Measurements from ENCODE around the gene WDR70. TPM values are rescaled to one million over a fixed set of nuclear protein-coding genes. Genes with fewer than 3 reads are reported as not detected.
"Not testable (repeated sequence)": the region's sequence is repeated elsewhere in the genome, so short reads cannot be mapped to it uniquely, and the experiment has no call there.

The WDR70 gene
- total RNA-seq, 2 experiments from 2014 or later, result 24.5 to 34.6 TPM

DNA sequence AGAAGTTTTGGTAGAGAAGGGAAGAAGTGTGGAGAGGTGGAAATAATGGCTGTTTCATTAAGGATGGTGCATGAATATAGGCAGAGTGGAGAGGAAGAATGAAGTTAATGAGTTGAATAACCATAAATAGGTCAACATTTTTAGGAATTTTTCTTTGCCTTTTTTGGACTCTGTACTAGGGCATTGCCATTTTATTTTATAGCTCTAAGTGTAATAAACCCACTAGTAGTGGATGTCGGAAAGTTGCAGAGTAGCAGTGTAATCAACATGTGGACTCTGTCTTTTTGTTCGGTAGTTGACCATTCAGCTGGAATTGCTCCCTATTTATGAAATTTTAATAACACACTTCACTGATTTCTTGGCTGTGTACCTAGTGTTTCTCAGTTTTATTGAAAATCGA is 199.1 kb downstream of the WDR70 start:
- Mint-ChIP-seq H3K27me3 (no peaks in the 10 kb centered on the region), H3K36me3 (ENCODE audit: low read depth) (peaks cover 15% of the 10 kb centered on the region), H3K9me3 (no peaks in the 10 kb centered on the region), H3K4me1 (ENCODE audit: low read depth) (peaks cover 27% of the 10 kb centered on the region), H3K27ac (no peak overlapping the region), H3K4me3 (no peak overlapping the region)
- intact Hi-C loops (cut with DNase I, micrococcal nuclease), result no loop called here
- H3K4me3 ChIP-seq (ENCODE audit: low read length), result no peak overlapping the region
- H3K4me1 ChIP-seq (ENCODE audit: insufficient read depth, low read length), result no peaks in the 10 kb centered on the region
- H3K9me3 ChIP-seq (ENCODE audit: control insufficient read depth in 1 of 2, insufficient read depth in 1 of 2, low read length in 2 of 2), result no peaks in the 10 kb centered on the region
- ChIA-PET CTCF (no interaction called here), POLR2A (no interaction called here)
- no peak overlapping the region for H3K27ac ChIP-seq (ENCODE audit: low read depth in 1 of 2, low read length in 2 of 2)
- H3K36me3 ChIP-seq (ENCODE audit: insufficient read depth, low read length), result no peaks in the 10 kb centered on the region
- no peaks in the 10 kb centered on the region for H3K27me3 ChIP-seq (ENCODE audit: control insufficient read depth in 1 of 2, insufficient read depth in 2 of 2, low read length in 2 of 2)
- ATAC-seq (ENCODE audit: poor library complexity) (no peak), DNase-seq (no peak)
- no peak for TF ChIP-seq CTCF (IDR thresholded peaks at IDR 0.05)

GRCh38 chr5:37580106-37580505 is 201.0 kb downstream of the WDR70 start:
- Histone ChIP-seq H3K4me3 (ENCODE audit: low read length) (no peak overlapping the region), H3K9me3 (ENCODE audit: control insufficient read depth in 1 of 2, insufficient read depth in 1 of 2, low read length in 2 of 2) (no peaks in the 10 kb centered on the region), H3K4me1 (ENCODE audit: insufficient read depth, low read length) (no peaks in the 10 kb centered on the region), H3K36me3 (ENCODE audit: insufficient read depth, low read length) (no peaks in the 10 kb centered on the region), H3K27me3 (ENCODE audit: control insufficient read depth in 1 of 2, insufficient read depth in 2 of 2, low read length in 2 of 2) (no peaks in the 10 kb centered on the region), H3K27ac (ENCODE audit: low read depth in 1 of 2, low read length in 2 of 2) (no peak overlapping the region)
- H3K9me3 Mint-ChIP-seq, result no peaks in the 10 kb centered on the region
- ChIA-PET CTCF (no interaction called here), POLR2A (no interaction called here)
- H3K27ac Mint-ChIP-seq, result no peak overlapping the region
- intact Hi-C loops (cut with DNase I, micrococcal nuclease), result no loop called here
- TF ChIP-seq CTCF (IDR thresholded peaks at IDR 0.05), result no peak
- H3K27me3 Mint-ChIP-seq, result no peaks in the 10 kb centered on the region
- DNase-seq (no peak), ATAC-seq (ENCODE audit: poor library complexity) (no peak)
- H3K4me1 Mint-ChIP-seq (ENCODE audit: low read depth), result peaks cover 9% of the 10 kb centered on the region
- H3K36me3 Mint-ChIP-seq (ENCODE audit: low read depth), result peaks cover 8% of the 10 kb centered on the region
- H3K4me3 Mint-ChIP-seq, result no peak overlapping the region

DNA sequence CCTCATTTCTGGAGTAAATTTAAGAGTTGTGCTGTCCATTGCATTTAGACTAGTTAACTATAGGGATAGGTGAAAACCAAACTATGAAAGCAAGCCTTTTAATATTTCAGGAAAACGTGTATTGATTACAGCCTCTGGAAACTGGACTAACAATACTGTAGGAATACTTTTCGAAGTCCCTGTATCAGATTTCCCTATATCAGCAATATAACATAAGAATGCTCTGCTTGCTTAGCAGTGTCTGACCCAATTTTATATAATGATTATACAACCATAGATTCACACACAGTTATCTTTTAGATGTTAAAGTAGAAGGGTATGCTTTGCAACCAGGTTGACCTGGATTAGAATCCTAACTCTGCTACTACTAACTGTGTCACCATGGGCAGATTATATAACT is 203.1 kb downstream of the WDR70 start:
- no peak overlapping the region for H3K4me3 ChIP-seq (ENCODE audit: low read length)
- no peaks in the 10 kb centered on the region for H3K9me3 Mint-ChIP-seq
- H3K4me1 Mint-ChIP-seq (ENCODE audit: low read depth), result no peaks in the 10 kb centered on the region
- ATAC-seq (ENCODE audit: poor library complexity) (no peak), DNase-seq (no peak)
- H3K27me3 ChIP-seq (ENCODE audit: control insufficient read depth in 1 of 2, insufficient read depth in 2 of 2, low read length in 2 of 2), result no peaks in the 10 kb centered on the region
- H3K36me3 Mint-ChIP-seq (ENCODE audit: low read depth), result peaks cover 3% of the 10 kb centered on the region
- no peak overlapping the region for H3K27ac Mint-ChIP-seq
- POLR2A ChIA-PET, result no interaction called here
- intact Hi-C loops (cut with DNase I, micrococcal nuclease), result no loop called here
- TF ChIP-seq CTCF (IDR thresholded peaks at IDR 0.05), result no peak
- CTCF ChIA-PET, result no interaction called here
- H3K27me3 Mint-ChIP-seq, result no peaks in the 10 kb centered on the region
- no peak overlapping the region for H3K27ac ChIP-seq (ENCODE audit: low read depth in 1 of 2, low read length in 2 of 2)
- H3K9me3 ChIP-seq (ENCODE audit: control insufficient read depth in 1 of 2, insufficient read depth in 1 of 2, low read length in 2 of 2), result no peaks in the 10 kb centered on the region
- H3K4me3 Mint-ChIP-seq, result no peak overlapping the region
- H3K4me1 ChIP-seq (ENCODE audit: insufficient read depth, low read length), result no peaks in the 10 kb centered on the region
- H3K36me3 ChIP-seq (ENCODE audit: insufficient read depth, low read length), result no peaks in the 10 kb centered on the region

DNA sequence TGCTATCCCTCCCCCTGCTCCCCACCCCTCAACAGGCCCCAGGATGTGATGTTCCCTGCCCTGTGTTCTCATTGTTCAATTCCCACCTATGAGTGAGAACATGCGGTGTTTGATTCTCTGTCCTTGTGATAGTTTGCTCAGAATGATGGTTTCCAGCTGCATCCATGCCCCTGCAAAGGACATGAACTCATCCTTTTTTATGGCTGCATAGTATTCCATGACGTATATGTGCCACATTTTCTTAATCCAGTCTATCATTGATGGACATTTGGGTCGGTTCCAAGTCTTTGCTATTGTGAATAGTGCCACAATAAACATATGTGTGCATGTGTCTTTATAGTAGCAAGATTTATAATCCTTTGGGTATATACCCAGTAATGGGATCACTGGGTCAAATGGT is 214.2 kb downstream of the WDR70 start:
- CTCF ChIA-PET; H3K4me1 Mint-ChIP-seq (ENCODE audit: low read depth); ATAC-seq (ENCODE audit: poor library complexity); POLR2A ChIA-PET; H3K27me3 ChIP-seq (ENCODE audit: control insufficient read depth in 1 of 2, insufficient read depth in 2 of 2, low read length in 2 of 2); H3K36me3 ChIP-seq (ENCODE audit: insufficient read depth, low read length); intact Hi-C loops (cut with DNase I, micrococcal nuclease); DNase-seq; H3K4me3 ChIP-seq (ENCODE audit: low read length); H3K27ac Mint-ChIP-seq; H3K27ac ChIP-seq (ENCODE audit: low read depth in 1 of 2, low read length in 2 of 2); H3K27me3 Mint-ChIP-seq; H3K4me3 Mint-ChIP-seq; H3K4me1 ChIP-seq (ENCODE audit: insufficient read depth, low read length); H3K9me3 ChIP-seq (ENCODE audit: control insufficient read depth in 1 of 2, insufficient read depth in 1 of 2, low read length in 2 of 2): not testable (repeated sequence)
- Mint-ChIP-seq H3K9me3 (peaks cover 12% of the 10 kb centered on the region), H3K36me3 (ENCODE audit: low read depth) (peaks cover 77% of the 10 kb centered on the region)

GRCh38 chr5:37594864-37595263 is 215.7 kb downstream of the WDR70 start:
- H3K27ac Mint-ChIP-seq; intact Hi-C loops (cut with DNase I, micrococcal nuclease); H3K36me3 ChIP-seq (ENCODE audit: insufficient read depth, low read length); ATAC-seq (ENCODE audit: poor library complexity); POLR2A ChIA-PET; H3K9me3 ChIP-seq (ENCODE audit: control insufficient read depth in 1 of 2, insufficient read depth in 1 of 2, low read length in 2 of 2); H3K27me3 Mint-ChIP-seq; H3K27ac ChIP-seq (ENCODE audit: low read depth in 1 of 2, low read length in 2 of 2); DNase-seq; H3K4me3 Mint-ChIP-seq; H3K27me3 ChIP-seq (ENCODE audit: control insufficient read depth in 1 of 2, insufficient read depth in 2 of 2, low read length in 2 of 2); H3K4me1 ChIP-seq (ENCODE audit: insufficient read depth, low read length); CTCF ChIA-PET; H3K4me3 ChIP-seq (ENCODE audit: low read length); H3K4me1 Mint-ChIP-seq (ENCODE audit: low read depth): not testable (repeated sequence)
- peaks cover 90% of the 10 kb centered on the region for H3K36me3 Mint-ChIP-seq (ENCODE audit: low read depth)
- H3K9me3 Mint-ChIP-seq, result peaks cover 12% of the 10 kb centered on the region
